GM18507 (cell line): ENCODE results near the gene DGCR2.

ENCODE experiments used
- DNase-seq: peaks from one replicate; pipeline ENCODE4 v3.0.0; 2011; ENCODE audit warnings: low read depth; ENCODE audit not compliant: insufficient read length; ENCODE audit errors: extremely low spot score
- FAIRE-seq: peaks from 2 replicates; lab custom pipeline; 2011; peaks lifted over from hg19 to GRCh38; lab: Jason Lieb, UNC

DGCR2 gene

GRCh38 chr22:19129871-19130270 lies 7.7 kb upstream of the DGCR2 start:
- DNase-seq: no peak
- FAIRE-seq: no peak

- FAIRE-seq: no peak
- DNase-seq: no peak
Measured at GRCh38 chr22:19128946-19129727, 6.9 kb upstream of the DGCR2 start.

GRCh38 chr22:19128009-19128401 lies 5.8 kb upstream of the DGCR2 start:
- FAIRE-seq (no peak), DNase-seq (no peak)

- no peak for DNase-seq
- FAIRE-seq: no peak
Measured at GRCh38 chr22:19127329-19128008, 5.3 kb upstream of the DGCR2 start.

GRCh38 chr22:19126309-19127273 lies 4.4 kb upstream of the DGCR2 start:
- DNase-seq: no peak
- no peak for FAIRE-seq

- FAIRE-seq (no peak), DNase-seq (no peak)
Measured at GRCh38 chr22:19125474-19126308, 3.5 kb upstream of the DGCR2 start.

GRCh38 chr22:19125011-19125410 lies 2.8 kb upstream of the DGCR2 start:
- FAIRE-seq: no peak
- DNase-seq: no peak

GRCh38 chr22:19124377-19124776 lies 2.2 kb upstream of the DGCR2 start:
- FAIRE-seq: no peak
- no peak for DNase-seq

- DNase-seq: no peak
- no peak for FAIRE-seq
Measured at GRCh38 chr22:19123936-19124335, 1.7 kb upstream of the DGCR2 start.

- no peak for DNase-seq
- no peak for FAIRE-seq
Measured at GRCh38 chr22:19122752-19123492, 710 bp upstream of the DGCR2 start.

- FAIRE-seq (peak; percentile 59), DNase-seq (no peak)
Measured at GRCh38 chr22:19121631-19122142, 525 bp downstream of the DGCR2 start.

- no peak for FAIRE-seq
- no peak for DNase-seq
Measured at GRCh38 chr22:19120829-19121630, 1.2 kb downstream of the DGCR2 start.

GRCh38 chr22:19119949-19120348 lies 2.3 kb downstream of the DGCR2 start:
- FAIRE-seq (no peak), DNase-seq (no peak)

GRCh38 chr22:19118329-19118880 lies 3.8 kb downstream of the DGCR2 start:
- peak; percentile 74 for FAIRE-seq

GRCh38 chr22:19117111-19117512 lies 5.1 kb downstream of the DGCR2 start:
- DNase-seq: no peak
- no peak for FAIRE-seq

More at GRCh38 chr22:19118329-19118880, 3.8 kb downstream of the DGCR2 start:
- peak; percentile 53 for DNase-seq

GRCh38 chr22:19115628-19116027 lies 6.6 kb downstream of the DGCR2 start:
- peak; percentile 21 for FAIRE-seq

GRCh38 chr22:19114984-19115552 lies 7.1 kb downstream of the DGCR2 start:
- FAIRE-seq: no peak
- no peak for DNase-seq

More at GRCh38 chr22:19115628-19116027, 6.6 kb downstream of the DGCR2 start:
- DNase-seq: no peak
